ENCODE results near the gene CDC45. TPM values are rescaled to one million over a fixed set of nuclear protein-coding genes. Genes with fewer than 3 reads are reported as not detected.

The CDC45 gene
- total RNA-seq, 2 donors from 2014 or later = 0.99 TPM; not detected in 1

GRCh38 chr22:19450363-19451175 is 29.2 kb upstream of the CDC45 start:
- no peak overlapping the region for H3K4me3 ChIP-seq
- TF ChIP-seq CTCF (IDR thresholded peaks at IDR 0.05) = no peak
- no peaks in the 10 kb centered on the region for H3K27me3 ChIP-seq (replicated peaks; ENCODE audit: insufficient read depth)
- no peak for ATAC-seq (ENCODE audit: insufficient number of reproducible peaks, low FRiP score, low read depth)
- no peak overlapping the region for H3K27ac ChIP-seq
- H3K36me3 ChIP-seq = peaks cover 29% of the 10 kb centered on the region
- DNase-seq (ENCODE audit: low spot score) = no peak
- H3K9me3 ChIP-seq = no peaks in the 10 kb centered on the region
- peaks cover 17 to 22% of the 10 kb centered on the region in 2 donors for H3K4me1 ChIP-seq (ENCODE audit: control insufficient read depth in 1 of 2, low read depth in 2 of 2)

GRCh38 chr22:19451570-19451969 is 28.1 kb upstream of the CDC45 start:
- no peak overlapping the region for H3K27ac ChIP-seq
- H3K9me3 ChIP-seq = no peaks in the 10 kb centered on the region
- no peak overlapping the region for H3K4me3 ChIP-seq
- no peaks in the 10 kb centered on the region for H3K27me3 ChIP-seq (replicated peaks; ENCODE audit: insufficient read depth)
- peaks cover 8 to 12% of the 10 kb centered on the region in 2 donors for H3K4me1 ChIP-seq (ENCODE audit: control insufficient read depth in 1 of 2, low read depth in 2 of 2)
- TF ChIP-seq CTCF (IDR thresholded peaks at IDR 0.05) = no peak
- ATAC-seq (ENCODE audit: insufficient number of reproducible peaks, low FRiP score, low read depth) (no peak), DNase-seq (ENCODE audit: low spot score) (no peak)
- H3K36me3 ChIP-seq = peaks cover 39% of the 10 kb centered on the region

- Histone ChIP-seq H3K27me3 (replicated peaks; ENCODE audit: insufficient read depth) (no peaks in the 10 kb centered on the region), H3K9me3 (no peaks in the 10 kb centered on the region), H3K27ac (no peak overlapping the region), H3K36me3 (peaks cover 44% of the 10 kb centered on the region), H3K4me1 (ENCODE audit: control insufficient read depth in 1 of 2, low read depth in 2 of 2) (peaks cover 0 to under 1% of the 10 kb centered on the region in 2 donors), H3K4me3 (no peak overlapping the region)
- DNase-seq (ENCODE audit: low spot score) (no peak), ATAC-seq (ENCODE audit: insufficient number of reproducible peaks, low FRiP score, low read depth) (no peak)
- TF ChIP-seq CTCF (IDR thresholded peaks at IDR 0.05) = no peak
Observed at GRCh38 chr22:19453718-19454117, 26.0 kb upstream of the CDC45 start.

GRCh38 chr22:19454156-19454555 is 25.6 kb upstream of the CDC45 start:
- TF ChIP-seq CTCF (IDR thresholded peaks at IDR 0.05) = no peak
- ATAC-seq (ENCODE audit: insufficient number of reproducible peaks, low FRiP score, low read depth) = no peak

GRCh38 chr22:19455033-19455432 is 24.7 kb upstream of the CDC45 start:
- H3K9me3 ChIP-seq = no peaks in the 10 kb centered on the region
- no peak overlapping the region for H3K27ac ChIP-seq
- DNase-seq (ENCODE audit: low spot score) (no peak), ATAC-seq (ENCODE audit: insufficient number of reproducible peaks, low FRiP score, low read depth) (no peak)
- H3K4me3 ChIP-seq = no peak overlapping the region
- H3K4me1 ChIP-seq (ENCODE audit: control insufficient read depth in 1 of 2, low read depth in 2 of 2) = no peaks in the 10 kb centered on the region
- no peaks in the 10 kb centered on the region for H3K27me3 ChIP-seq (replicated peaks; ENCODE audit: insufficient read depth)
- TF ChIP-seq CTCF (IDR thresholded peaks at IDR 0.05) = no peak
- peaks cover 49% of the 10 kb centered on the region for H3K36me3 ChIP-seq

More at GRCh38 chr22:19454156-19454555, 25.6 kb upstream of the CDC45 start:
- Histone ChIP-seq H3K27me3 (replicated peaks; ENCODE audit: insufficient read depth) (no peaks in the 10 kb centered on the region), H3K27ac (no peak overlapping the region), H3K9me3 (no peaks in the 10 kb centered on the region), H3K36me3 (peaks cover 47% of the 10 kb centered on the region), H3K4me1 (ENCODE audit: control insufficient read depth in 1 of 2, low read depth in 2 of 2) (no peaks in the 10 kb centered on the region), H3K4me3 (no peak overlapping the region)
- no peak for DNase-seq (ENCODE audit: low spot score)
